BJ (cell line): ENCODE measurements around the gene IMP4. TPM values are rescaled to one million over a fixed set of nuclear protein-coding genes. Genes with fewer than 3 reads are reported as not detected.
"Not testable (repeated sequence)": the region's sequence is repeated elsewhere in the genome, so short reads cannot be mapped to it uniquely, and the experiment has no call there.

Experiments used
- CTCF ChIA-PET: fragments of 350-600 bp; formaldehyde crosslinking; extraction: SDS; loops from one replicate; lab custom pipeline; 2021; ENCODE audit warnings: antibody characterized with exemption, inconsistent platforms; lab: Yijun Ruan, JAX
- POLR2A ChIA-PET: fragments of 300-600 bp; sonication (Branson Sonifier 250); formaldehyde crosslinking; extraction: SDS; loops from one replicate; lab custom pipeline; 2021; ENCODE audit warnings: antibody characterized with exemption; lab: Charles Lee
- DNase-seq: peaks from one replicate; pipeline ENCODE4 v3.0.0-alpha.2; 2011; ENCODE audit warnings: low read depth
- H3K27me3 ChIP-seq: 2 replicates; pipeline ENCODE4 v1.6.0; 2011; ENCODE audit warnings: low read length; ENCODE audit not compliant: control insufficient read depth, insufficient read depth
- H3K36me3 ChIP-seq: 2 replicates; pipeline ENCODE4 v1.5.1; 2011; ENCODE audit warnings: low read length; ENCODE audit not compliant: control insufficient read depth, insufficient read depth
- H3K4me3 ChIP-seq: 2 replicates; pipeline ENCODE4 v1.5.1; 2011; ENCODE audit warnings: low read depth, mild to moderate bottlenecking, control low read depth, low read length
- polyA plus RNA-seq: library from polyadenylated mRNA; depleted of rRNA; stranded (reverse); fragments of >200 nt; gene quantifications from 2 replicates; pipeline ENCODE4 v1.2.3, GENCODE V29; 2011
- TF ChIP-seq, protein P1 (sequence below): IDR thresholded peaks from 2 replicates; pipeline ENCODE4 v1.5.1; 2011; ENCODE audit warnings: low read depth, mild to moderate bottlenecking, control low read depth, inconsistent platforms, low read length, moderate library complexity; ENCODE audit not compliant: insufficient read depth

Gene IMP4
- polyA plus RNA-seq, 1 experiment, result 144 TPM

GRCh38 chr2:130328710-130329109 is 14.0 kb upstream of the IMP4 start:
- TF ChIP-seq, protein P1, sequence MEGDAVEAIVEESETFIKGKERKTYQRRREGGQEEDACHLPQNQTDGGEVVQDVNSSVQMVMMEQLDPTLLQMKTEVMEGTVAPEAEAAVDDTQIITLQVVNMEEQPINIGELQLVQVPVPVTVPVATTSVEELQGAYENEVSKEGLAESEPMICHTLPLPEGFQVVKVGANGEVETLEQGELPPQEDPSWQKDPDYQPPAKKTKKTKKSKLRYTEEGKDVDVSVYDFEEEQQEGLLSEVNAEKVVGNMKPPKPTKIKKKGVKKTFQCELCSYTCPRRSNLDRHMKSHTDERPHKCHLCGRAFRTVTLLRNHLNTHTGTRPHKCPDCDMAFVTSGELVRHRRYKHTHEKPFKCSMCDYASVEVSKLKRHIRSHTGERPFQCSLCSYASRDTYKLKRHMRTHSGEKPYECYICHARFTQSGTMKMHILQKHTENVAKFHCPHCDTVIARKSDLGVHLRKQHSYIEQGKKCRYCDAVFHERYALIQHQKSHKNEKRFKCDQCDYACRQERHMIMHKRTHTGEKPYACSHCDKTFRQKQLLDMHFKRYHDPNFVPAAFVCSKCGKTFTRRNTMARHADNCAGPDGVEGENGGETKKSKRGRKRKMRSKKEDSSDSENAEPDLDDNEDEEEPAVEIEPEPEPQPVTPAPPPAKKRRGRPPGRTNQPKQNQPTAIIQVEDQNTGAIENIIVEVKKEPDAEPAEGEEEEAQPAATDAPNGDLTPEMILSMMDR, result no peak
- H3K4me3 ChIP-seq, result no peak overlapping the region
- H3K27me3 ChIP-seq, result peaks cover 2% of the 10 kb centered on the region
- no peaks in the 10 kb centered on the region for H3K36me3 ChIP-seq
- ChIA-PET CTCF (interaction anchor here (1.3 kb wide), 1 partner anchor 147 kb away, joined by 3 read pairs; the partner anchor contains the start of gene SMPD4), POLR2A (interaction anchor here (0.5 to 0.7 kb wide), 2 partner anchors 147 to 1996 kb away, joined by 3 to 6 read pairs; partner anchors contain the start of gene SMPD4)
- DNase-seq, result no peak

DNA sequence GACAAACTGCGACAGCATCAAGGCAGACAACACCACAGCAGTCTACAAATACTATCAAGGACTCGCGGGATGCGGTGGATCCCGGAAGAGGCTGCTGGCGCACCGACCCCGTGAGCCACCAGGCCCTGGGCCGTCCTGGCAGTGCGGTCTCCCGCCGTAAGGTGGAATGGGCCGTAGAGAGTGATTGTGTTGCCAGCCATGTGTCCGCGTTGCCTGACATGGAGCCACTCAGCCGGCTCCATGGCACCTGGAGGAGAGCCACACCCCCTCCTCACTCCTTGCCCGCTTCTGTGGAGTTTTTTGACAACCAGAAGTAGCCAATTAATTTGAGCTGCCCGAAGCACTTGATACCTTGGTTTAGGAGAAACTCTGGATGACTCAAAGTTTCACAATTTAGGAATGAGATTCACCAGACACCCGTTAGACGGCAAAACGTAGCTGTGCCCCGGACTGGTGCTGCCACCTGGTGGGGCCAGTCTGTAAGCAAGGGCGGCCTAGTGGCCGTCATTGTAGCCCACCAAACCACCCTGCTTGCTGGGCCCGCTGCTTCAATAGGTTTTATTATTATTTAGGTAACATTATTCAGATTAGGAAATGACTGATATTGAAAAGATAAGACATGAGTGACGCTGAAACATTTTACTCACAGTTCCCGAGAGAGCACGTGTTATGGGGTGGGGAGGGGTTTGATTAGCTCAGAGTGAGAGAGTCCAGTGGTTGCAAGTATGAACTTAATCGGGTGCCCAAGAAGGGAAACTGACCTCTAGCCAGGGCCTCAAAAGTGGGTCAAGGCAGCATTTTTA is 10.2 kb upstream of the IMP4 start:
- TF ChIP-seq, protein P1, result peak; percentile 98
- Histone ChIP-seq H3K27me3 (peaks cover 2% of the 10 kb centered on the region), H3K36me3 (no peaks in the 10 kb centered on the region), H3K4me3 (no peak overlapping the region; the same call in 1 of the 2 replicates)
- DNase-seq, result no peak
- ChIA-PET CTCF (interaction anchor here (0.6 to 4.7 kb wide), 13 partner anchors 10 to 1596 kb away, joined by 3 to 33 read pairs (median 4); partner anchors contain the start of genes IMP4, MZT2B and SMPD4), POLR2A (no interaction called here)

DNA sequence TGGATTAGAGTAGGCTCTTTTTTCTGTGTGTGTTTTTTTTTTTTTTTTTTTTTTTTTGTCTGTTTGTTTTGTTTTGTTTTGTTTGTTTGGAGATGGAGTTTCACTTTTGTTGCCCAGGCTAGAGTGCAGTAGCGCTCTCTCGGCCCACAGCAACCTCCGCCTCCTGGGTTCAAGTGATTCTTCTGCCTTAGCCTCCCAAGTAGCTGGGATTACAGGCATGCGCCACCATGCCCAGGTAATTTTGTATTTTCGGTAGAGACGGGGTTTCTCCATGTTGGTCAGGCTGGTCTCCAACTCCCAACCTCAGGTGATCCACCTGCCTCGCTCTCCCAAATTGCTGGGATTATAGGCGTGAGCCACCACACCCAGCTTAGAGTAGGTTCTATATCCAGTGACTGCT is 9.4 kb upstream of the IMP4 start:
- DNase-seq, H3K27me3 ChIP-seq, H3K36me3 ChIP-seq, H3K4me3 ChIP-seq, POLR2A ChIA-PET: not testable (repeated sequence)
- CTCF ChIA-PET, result interaction anchor here (0.7 to 4.7 kb wide), 11 partner anchors 9 to 477 kb away, joined by 3 to 33 read pairs (median 5); partner anchors contain the start of genes IMP4, MZT2B and SMPD4

DNA sequence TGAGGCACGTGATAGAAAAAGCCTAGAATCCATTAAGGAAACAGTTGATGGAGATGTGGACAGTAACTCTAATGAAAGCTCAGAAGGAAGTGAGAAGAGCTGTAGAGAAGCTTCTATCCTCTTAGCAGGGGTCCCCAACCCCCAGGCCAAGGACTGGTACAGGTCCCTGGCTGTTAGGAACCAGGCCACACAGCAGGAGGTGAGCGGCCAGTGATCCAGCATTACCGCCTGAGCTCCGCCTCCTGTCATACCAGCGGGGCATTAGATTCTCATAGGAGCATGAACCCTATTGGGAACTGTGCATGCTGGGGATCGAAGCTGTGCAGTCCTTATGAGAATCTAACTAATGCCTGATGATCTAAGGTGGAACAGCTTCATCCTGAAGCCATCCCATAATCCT is 8.7 kb upstream of the IMP4 start:
- DNase-seq, result no peak
- ChIA-PET POLR2A (no interaction called here), CTCF (interaction anchor here (0.6 to 4.7 kb wide), 8 partner anchors 9 to 468 kb away, joined by 3 to 33 read pairs (median 5); partner anchors contain the start of genes IMP4, MZT2B and SMPD4)
- peaks cover 2% of the 10 kb centered on the region for H3K27me3 ChIP-seq
- H3K36me3 ChIP-seq, result 0 out of 2 replicates have a peak, but pooled peaks cover 2% of the 10 kb centered on the region
- H3K4me3 ChIP-seq, result no peak overlapping the region
- TF ChIP-seq, protein P1, result no peak

DNA sequence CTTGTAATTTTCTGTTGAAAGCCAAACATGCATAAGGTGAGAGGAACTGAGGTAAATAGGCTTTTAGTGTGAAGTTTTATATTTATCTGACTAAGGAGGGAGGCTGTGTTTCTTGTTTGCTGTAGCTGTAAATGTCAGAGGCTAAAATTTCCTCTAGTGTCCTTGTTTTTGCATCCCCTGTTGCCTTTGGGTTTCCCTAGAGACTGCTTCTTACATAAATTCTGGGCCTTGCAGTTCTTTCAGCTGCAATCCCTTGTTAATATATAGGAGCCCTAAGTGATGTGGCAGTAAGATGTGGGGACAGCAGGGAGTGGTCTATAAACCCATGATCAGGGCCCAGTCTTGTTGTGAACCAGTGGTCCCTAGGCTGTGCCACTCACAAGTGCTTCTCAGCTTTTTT is 7.5 kb upstream of the IMP4 start:
- no peak overlapping the region for H3K4me3 ChIP-seq
- TF ChIP-seq, protein P1, result no peak
- CTCF ChIA-PET, result interaction anchor here (0.8 to 1.7 kb wide), 4 partner anchors 13 to 154 kb away, joined by 4 to 9 read pairs (median 5); partner anchors contain the start of genes MZT2B and SMPD4
- 0 out of 2 replicates have a peak, but pooled peaks cover 2% of the 10 kb centered on the region for H3K36me3 ChIP-seq
- no peak for DNase-seq
- H3K27me3 ChIP-seq, result peaks cover 2% of the 10 kb centered on the region
- POLR2A ChIA-PET, result no interaction called here
